GM23248 (cell line): ENCODE data around the gene MGAT4A.
"Not testable (repeated sequence)": the region's sequence is repeated elsewhere in the genome, so short reads cannot be mapped to it uniquely, and the experiment has no call there.

Source experiments
- EZH2 ChIP-seq: fragments of 200-600 bp; sonication (generic); IDR thresholded peaks from 2 replicates; pipeline ENCODE4 v1.6.1; 2018; ENCODE audit warnings: antibody characterized with exemption, mild to moderate bottlenecking; ENCODE audit not compliant: insufficient read depth, poor library complexity, severe bottlenecking
- EZH2phosphoT487 ChIP-seq: fragments of 200-600 bp; sonication (generic); IDR thresholded peaks from 2 replicates; pipeline ENCODE4 v1.6.1; 2018; ENCODE audit warnings: antibody characterized with exemption, moderate library complexity, mild to moderate bottlenecking, low read depth; ENCODE audit not compliant: insufficient read depth

GRCh38 chr2:98728088-98728718 lies 2.7 kb downstream of the MGAT4A start:
- TF ChIP-seq EZH2, EZH2phosphoT487: not testable (repeated sequence)
